Brain microvascular endothelial cell (primary cell): Measurements from ENCODE around the gene SSTR1.

Source experiments
- DNase-seq: peaks from one replicate; pipeline ENCODE4 v3.0.0-alpha.2; 2020
- H3K27ac ChIP-seq: fragments of 250-450 bp; sonication (Bioruptor Pico); 2 replicates; pipeline ENCODE4 v1.5.1; 2020; ENCODE audit warnings: mild to moderate bottlenecking, moderate library complexity
- H3K27me3 ChIP-seq: fragments of 250-450 bp; sonication (Bioruptor Pico); replicated peaks from 2 replicates; pipeline ENCODE4 v1.5.1; 2020; ENCODE audit warnings: mild to moderate bottlenecking
- H3K36me3 ChIP-seq: fragments of 250-450 bp; sonication (Bioruptor Pico); replicated peaks from 2 replicates; pipeline ENCODE4 v1.5.1; 2020; ENCODE audit warnings: mild to moderate bottlenecking
- H3K4me3 ChIP-seq: 2 replicates; pipeline ENCODE4 v1.5.1; 2011; ENCODE audit warnings: low read depth, mild to moderate bottlenecking, control low read depth, low read length, moderate library complexity
- CTCF ChIP-seq: IDR thresholded peaks from 2 replicates; pipeline ENCODE4 v1.5.1; 2011; ENCODE audit warnings: low read depth, mild to moderate bottlenecking, moderate library complexity, low read length, control low read depth, inconsistent platforms; ENCODE audit errors: missing control alignments
- in situ Hi-C: cut with HindIII; loops from 2 replicates; pipeline ENCODE4 v1.10.0; 2017; ENCODE audit warnings: low sequenced_read_pairs, low pct_ligation_motif_present

The SSTR1 gene

GRCh38 chr14:38213001-38213400, 5.3 kb downstream of the SSTR1 start:
- no peaks in the 10 kb centered on the region for H3K36me3 ChIP-seq
- no peak overlapping the region for H3K27ac ChIP-seq
- no peak overlapping the region for H3K4me3 ChIP-seq
- DNase-seq: no peak
- H3K27me3 ChIP-seq: peaks cover 23% of the 10 kb centered on the region
- TF ChIP-seq CTCF: no peak
- in situ Hi-C loops: no loop called here

GRCh38 chr14:38217553-38217952, 9.8 kb downstream of the SSTR1 start:
- no peak for TF ChIP-seq CTCF
- in situ Hi-C loops: no loop called here
- H3K36me3 ChIP-seq: no peaks in the 10 kb centered on the region
- H3K4me3 ChIP-seq: no peak overlapping the region
- no peak overlapping the region for H3K27ac ChIP-seq
- DNase-seq: no peak
- no peaks in the 10 kb centered on the region for H3K27me3 ChIP-seq

GRCh38 chr14:38221077-38221476, 13.4 kb downstream of the SSTR1 start:
- Histone ChIP-seq H3K27me3 (no peaks in the 10 kb centered on the region), H3K4me3 (no peak overlapping the region), H3K27ac (no peak overlapping the region), H3K36me3 (no peaks in the 10 kb centered on the region)
- TF ChIP-seq CTCF: no peak
- in situ Hi-C loops: no loop called here
- DNase-seq: no peak

- no peak for TF ChIP-seq CTCF
- in situ Hi-C loops: no loop called here
- H3K36me3 ChIP-seq: no peaks in the 10 kb centered on the region
- no peak for DNase-seq
- H3K27ac ChIP-seq: no peak overlapping the region
- H3K27me3 ChIP-seq: no peaks in the 10 kb centered on the region
- H3K4me3 ChIP-seq: no peak overlapping the region
Observed at GRCh38 chr14:38224338-38224737, 16.6 kb downstream of the SSTR1 start.

- no peak for DNase-seq
- Histone ChIP-seq H3K27ac (no peak overlapping the region), H3K4me3 (no peak overlapping the region), H3K36me3 (no peaks in the 10 kb centered on the region), H3K27me3 (no peaks in the 10 kb centered on the region)
- TF ChIP-seq CTCF: no peak
- in situ Hi-C loops: no loop called here
Observed at GRCh38 chr14:38225946-38226345, 18.2 kb downstream of the SSTR1 start.

GRCh38 chr14:38226366-38226765, 18.7 kb downstream of the SSTR1 start:
- Histone ChIP-seq H3K36me3 (no peaks in the 10 kb centered on the region), H3K27ac (no peak overlapping the region), H3K27me3 (no peaks in the 10 kb centered on the region), H3K4me3 (no peak overlapping the region)
- no peak for TF ChIP-seq CTCF
- in situ Hi-C loops: no loop called here
- DNase-seq: no peak
